SK-N-SH (cell line): ENCODE data around the gene COL4A2. TPM values are rescaled to one million over a fixed set of nuclear protein-coding genes. Genes with fewer than 3 reads are reported as not detected.

Experiments used
- CTCF ChIA-PET: fragments of 300-600, 350-600 bp; formaldehyde crosslinking; extraction: SDS; loops from one replicate; lab custom pipeline; 2021; lab: Yijun Ruan, JAX
- POLR2A ChIA-PET: fragments of 350-600 bp; sonication (Branson Sonifier 250); formaldehyde crosslinking; extraction: SDS; loops from one replicate; lab custom pipeline; 2020; ENCODE audit warnings: antibody characterized with exemption, inconsistent platforms; lab: Yijun Ruan, JAX
- DNase-seq: peaks from one replicate; pipeline ENCODE4 v3.0.0; 2012
- H2AFZ ChIP-seq: fragments of 200-600 bp; sonication (generic); 2 replicates; pipeline ENCODE4 v1.8.1; 2016; ENCODE audit warnings: antibody characterized with exemption, mild to moderate bottlenecking, low read depth
- H3F3A ChIP-seq: fragments of 200-600 bp; sonication (generic); replicated peaks from 2 replicates; pipeline ENCODE3; 2016; ENCODE audit warnings: antibody characterized with exemption, mild to moderate bottlenecking; ENCODE audit not compliant: insufficient read depth
- H3K27ac ChIP-seq, 2 experiments: fragments of 200-500 bp in 1 of 2; fragments of 200-600 bp in 1 of 2; sonication (Bioruptor generic) in 1 of 2; sonication (generic), shearing (Covaris generic) in 1 of 2; 2 replicates each; pipeline versions ENCODE4 v1.5.1 to v1.6.1; 2014 to 2016; ENCODE audit warnings: low read depth in 2 of 2, inconsistent platforms in 1 of 2, low read length in 1 of 2, mild to moderate bottlenecking in 1 of 2, mixed read lengths in 1 of 2
- H3K27me3 ChIP-seq: fragments of 200-600 bp; sonication (generic), shearing (Covaris generic); 2 replicates; pipeline ENCODE4 v1.6.1; 2016; ENCODE audit warnings: mixed run types; ENCODE audit not compliant: insufficient read depth
- H3K36me3 ChIP-seq, 2 experiments: fragments of 200-500 bp in 1 of 2; fragments of 200-600 bp in 1 of 2; sonication (Bioruptor generic) in 1 of 2; sonication (generic) in 1 of 2; replicated peaks in 1 of 2; 2 replicates each; pipeline versions ENCODE3 to v1.5.1; 2014 to 2016; ENCODE audit warnings: low read length in 1 of 2, mild to moderate bottlenecking in 1 of 2; ENCODE audit not compliant: insufficient read depth in 2 of 2, control insufficient read depth in 1 of 2
- H3K4me1 ChIP-seq, 2 experiments: fragments of 200-500 bp in 1 of 2; fragments of 200-600 bp in 1 of 2; sonication (Bioruptor generic) in 1 of 2; sonication (generic), shearing (Covaris generic) in 1 of 2; 2 replicates each; pipeline versions ENCODE4 v1.5.1 to v1.6.1; 2014 to 2016; ENCODE audit warnings: low read depth in 1 of 2, low read length in 1 of 2, mixed run types in 1 of 2; ENCODE audit not compliant: insufficient read depth in 2 of 2, control insufficient read depth in 1 of 2
- H3K4me2 ChIP-seq: fragments of 200-600 bp; sonication (generic), shearing (Covaris generic); 2 replicates; pipeline ENCODE4 v1.6.1; 2017; ENCODE audit warnings: mixed run types
- H3K4me3 ChIP-seq, 2 experiments: fragments of 200-500 bp in 1 of 2; fragments of 200-600 bp in 1 of 2; sonication (Bioruptor generic) in 1 of 2; sonication (generic), shearing (Covaris generic) in 1 of 2; 2 replicates each; pipeline versions ENCODE4 v1.5.1 to v1.8.1; 2014 to 2016; ENCODE audit warnings: low read depth in 2 of 2, inconsistent platforms in 1 of 2, low read length in 1 of 2, mild to moderate bottlenecking in 1 of 2, mixed read lengths in 1 of 2, moderate library complexity in 1 of 2
- H3K79me2 ChIP-seq: fragments of 200-600 bp; sonication (generic); 2 replicates; pipeline ENCODE4 v1.8.1; 2017; ENCODE audit warnings: mild to moderate bottlenecking; ENCODE audit not compliant: insufficient read depth
- H3K9ac ChIP-seq: fragments of 200-600 bp; sonication (generic); 2 replicates; pipeline ENCODE4 v1.6.1; 2017; ENCODE audit warnings: mixed run types
- H3K9me2 ChIP-seq: fragments of 200-600 bp; sonication (generic); 2 replicates; pipeline ENCODE4 v1.6.1; 2017; ENCODE audit warnings: mixed run types
- H3K9me3 ChIP-seq: fragments of 200-600 bp; sonication (generic); 2 replicates; pipeline ENCODE4 v1.6.1; 2017; ENCODE audit warnings: mixed run types, mild to moderate bottlenecking, moderate library complexity
- H4K20me1 ChIP-seq: fragments of 200-600 bp; sonication (generic); 2 replicates; pipeline ENCODE4 v1.6.1; 2017; ENCODE audit warnings: mild to moderate bottlenecking, mixed run types; ENCODE audit not compliant: insufficient read depth
- CHD2 ChIP-seq: fragments of 150-350 bp; IDR thresholded peaks from 2 replicates; pipeline ENCODE4 v1.6.1; 2018; ENCODE audit warnings: low read length; ENCODE audit not compliant: partially characterized antibody
- CTCF ChIP-seq: fragments of 200-600 bp; sonication (generic); IDR thresholded peaks from 2 replicates; pipeline ENCODE4 v1.6.1; 2017; ENCODE audit warnings: antibody characterized with exemption, mild to moderate bottlenecking, moderate library complexity
- FOSL2 ChIP-seq: IDR thresholded peaks from 2 replicates; pipeline ENCODE4 v1.4.0; 2012; ENCODE audit warnings: low read depth, mild to moderate bottlenecking, moderate library complexity, borderline replicate concordance
- MXI1 ChIP-seq: IDR thresholded peaks from 2 replicates; pipeline ENCODE4 v1.6.1; 2012; ENCODE audit warnings: mild to moderate bottlenecking, low read depth, low read length, improper control_type of control experiment
- PBX3 ChIP-seq: IDR thresholded peaks from 2 replicates; pipeline ENCODE4; 2012
- POLR2AphosphoS5 ChIP-seq: IDR thresholded peaks from 2 replicates; pipeline ENCODE4 v1.6.1; 2012; ENCODE audit warnings: low read depth, low read length
- RAD21 ChIP-seq: IDR thresholded peaks from 2 replicates; pipeline ENCODE4 v1.6.1; 2012; ENCODE audit warnings: mild to moderate bottlenecking, low read length
- RCOR1 ChIP-seq: fragments of 150-350 bp; IDR thresholded peaks from 2 replicates; pipeline ENCODE4 v1.6.1; 2017; ENCODE audit warnings: antibody characterized with exemption, low read length
- RXRA ChIP-seq: IDR thresholded peaks from 2 replicates; pipeline ENCODE4 v1.4.0; 2012; ENCODE audit warnings: low read depth, mild to moderate bottlenecking, borderline replicate concordance
- TAF1 ChIP-seq: IDR thresholded peaks from 2 replicates; pipeline ENCODE4 v1.6.1; 2012; ENCODE audit warnings: low read depth, mild to moderate bottlenecking, low read length, moderate library complexity, borderline replicate concordance
- USF1 ChIP-seq: IDR thresholded peaks from 2 replicates; pipeline ENCODE4 v1.4.0; 2012; ENCODE audit warnings: low read depth, borderline replicate concordance
- YY1 ChIP-seq: IDR thresholded peaks from 2 replicates; pipeline ENCODE4 v1.4.0; 2012; ENCODE audit warnings: low read depth, mild to moderate bottlenecking
- ZBTB33 ChIP-seq: IDR thresholded peaks from 2 replicates; pipeline ENCODE4 v1.4.0; 2012; ENCODE audit warnings: low read depth, borderline replicate concordance
- WGBS: methylation state at CpG from one replicate; pipeline ENCODE4 v1.1.6; 2017; ENCODE audit warnings: low lambda C conversion rate; 5-methylcytosine and 5-hydroxymethylcytosine counted together
- polyA plus RNA-seq, 3 experiments: library from polyadenylated mRNA; depleted of rRNA; stranded (reverse); fragments of >200 nt; gene quantifications; 2 replicates each; pipeline ENCODE4 v1.2.3, GENCODE V29; 2012
- TF ChIP-seq, protein P1 (sequence below): IDR thresholded peaks from 2 replicates; pipeline ENCODE4 v1.4.0; 2012; ENCODE audit warnings: low read depth
- TF ChIP-seq, protein P2 (sequence below): fragments of 150-350 bp; IDR thresholded peaks from 2 replicates; pipeline ENCODE4 v1.6.1; 2016; ENCODE audit warnings: mild to moderate bottlenecking, low read depth, low read length
- TF ChIP-seq, protein P3 (sequence below): IDR thresholded peaks from 2 replicates; pipeline ENCODE4 v1.6.1; 2012; ENCODE audit warnings: mild to moderate bottlenecking, low read depth, low read length, moderate library complexity

COL4A2 gene
- polyA plus RNA-seq, 1 of the 3 experiments (the other 2 are of a cell fraction) = 137 TPM

DNA sequence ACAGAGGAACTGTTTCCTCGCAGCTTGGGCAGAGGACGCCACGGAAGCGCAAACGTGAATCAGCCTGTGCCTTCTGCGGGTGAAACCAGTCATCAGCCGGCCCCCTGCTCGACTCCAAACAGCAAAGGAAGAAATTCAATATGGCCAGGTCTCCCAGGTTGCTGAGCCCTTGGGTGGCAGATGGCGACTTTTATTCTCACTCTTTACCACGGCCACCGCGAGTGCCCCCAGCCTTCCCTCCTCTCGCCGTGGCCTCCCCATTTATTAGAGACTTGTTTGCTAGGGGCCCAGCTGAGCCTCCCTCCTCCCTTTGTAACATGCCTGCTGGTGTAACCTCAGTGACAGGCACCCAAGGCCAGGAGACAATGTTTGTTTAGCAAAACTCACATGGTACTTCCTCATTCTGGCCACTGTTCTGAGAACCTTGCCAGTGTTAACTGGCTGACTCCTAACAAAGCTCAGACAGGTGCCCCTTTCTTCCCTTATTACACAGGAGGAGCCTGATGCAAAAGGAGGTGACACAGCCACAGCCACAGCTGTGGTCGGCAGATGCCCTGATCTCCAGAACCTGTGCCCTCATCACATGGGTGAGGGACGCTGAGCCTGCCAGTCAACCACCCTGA, 248.6 kb downstream of the COL4A2 start (continued):
- no peak for TF ChIP-seq CTCF
- TF ChIP-seq RCOR1 = no peak
- TF ChIP-seq POLR2AphosphoS5 = no peak
- no peak for TF ChIP-seq FOSL2
- no peak for TF ChIP-seq RAD21
- no peak for TF ChIP-seq TAF1
- no peak for TF ChIP-seq USF1

- POLR2A ChIA-PET = no interaction called here
- no peaks in the 10 kb centered on the region for H3K27me3 ChIP-seq
- WGBS = 100% methylated on average over 1 of the region's 1 CpG
- H3K9me2 ChIP-seq = no peaks in the 10 kb centered on the region
- CTCF ChIA-PET = interaction anchor here (1.0 kb wide), 1 partner anchor 37 kb away, joined by 3 read pairs; no protein-coding TSS in a partner anchor
- no peak for DNase-seq
- H3K36me3 ChIP-seq = no peaks in the 10 kb centered on the region
- H3K27ac ChIP-seq = no peak overlapping the region
- H2AFZ ChIP-seq = no peak overlapping the region
- H3K4me2 ChIP-seq = no peak overlapping the region
- H3K4me1 ChIP-seq = peaks cover 0 to 8% of the 10 kb centered on the region in 2 experiments; a peak in 1 of 4 replicates
- H3K4me3 ChIP-seq = no peak overlapping the region
- no peak overlapping the region for H3K9ac ChIP-seq
- H4K20me1 ChIP-seq = no peaks in the 10 kb centered on the region
- H3K79me2 ChIP-seq = no peaks in the 10 kb centered on the region
- no peaks in the 10 kb centered on the region for H3K9me3 ChIP-seq
- H3F3A ChIP-seq = peaks cover 9% of the 10 kb centered on the region
- no peak for TF ChIP-seq RXRA
- no peak for TF ChIP-seq MXI1
- TF ChIP-seq, protein P1, sequence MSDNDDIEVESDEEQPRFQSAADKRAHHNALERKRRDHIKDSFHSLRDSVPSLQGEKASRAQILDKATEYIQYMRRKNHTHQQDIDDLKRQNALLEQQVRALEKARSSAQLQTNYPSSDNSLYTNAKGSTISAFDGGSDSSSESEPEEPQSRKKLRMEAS = no peak
- TF ChIP-seq, protein P2, sequence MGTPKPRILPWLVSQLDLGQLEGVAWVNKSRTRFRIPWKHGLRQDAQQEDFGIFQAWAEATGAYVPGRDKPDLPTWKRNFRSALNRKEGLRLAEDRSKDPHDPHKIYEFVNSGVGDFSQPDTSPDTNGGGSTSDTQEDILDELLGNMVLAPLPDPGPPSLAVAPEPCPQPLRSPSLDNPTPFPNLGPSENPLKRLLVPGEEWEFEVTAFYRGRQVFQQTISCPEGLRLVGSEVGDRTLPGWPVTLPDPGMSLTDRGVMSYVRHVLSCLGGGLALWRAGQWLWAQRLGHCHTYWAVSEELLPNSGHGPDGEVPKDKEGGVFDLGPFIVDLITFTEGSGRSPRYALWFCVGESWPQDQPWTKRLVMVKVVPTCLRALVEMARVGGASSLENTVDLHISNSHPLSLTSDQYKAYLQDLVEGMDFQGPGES = no peak
- TF ChIP-seq, protein P3, sequence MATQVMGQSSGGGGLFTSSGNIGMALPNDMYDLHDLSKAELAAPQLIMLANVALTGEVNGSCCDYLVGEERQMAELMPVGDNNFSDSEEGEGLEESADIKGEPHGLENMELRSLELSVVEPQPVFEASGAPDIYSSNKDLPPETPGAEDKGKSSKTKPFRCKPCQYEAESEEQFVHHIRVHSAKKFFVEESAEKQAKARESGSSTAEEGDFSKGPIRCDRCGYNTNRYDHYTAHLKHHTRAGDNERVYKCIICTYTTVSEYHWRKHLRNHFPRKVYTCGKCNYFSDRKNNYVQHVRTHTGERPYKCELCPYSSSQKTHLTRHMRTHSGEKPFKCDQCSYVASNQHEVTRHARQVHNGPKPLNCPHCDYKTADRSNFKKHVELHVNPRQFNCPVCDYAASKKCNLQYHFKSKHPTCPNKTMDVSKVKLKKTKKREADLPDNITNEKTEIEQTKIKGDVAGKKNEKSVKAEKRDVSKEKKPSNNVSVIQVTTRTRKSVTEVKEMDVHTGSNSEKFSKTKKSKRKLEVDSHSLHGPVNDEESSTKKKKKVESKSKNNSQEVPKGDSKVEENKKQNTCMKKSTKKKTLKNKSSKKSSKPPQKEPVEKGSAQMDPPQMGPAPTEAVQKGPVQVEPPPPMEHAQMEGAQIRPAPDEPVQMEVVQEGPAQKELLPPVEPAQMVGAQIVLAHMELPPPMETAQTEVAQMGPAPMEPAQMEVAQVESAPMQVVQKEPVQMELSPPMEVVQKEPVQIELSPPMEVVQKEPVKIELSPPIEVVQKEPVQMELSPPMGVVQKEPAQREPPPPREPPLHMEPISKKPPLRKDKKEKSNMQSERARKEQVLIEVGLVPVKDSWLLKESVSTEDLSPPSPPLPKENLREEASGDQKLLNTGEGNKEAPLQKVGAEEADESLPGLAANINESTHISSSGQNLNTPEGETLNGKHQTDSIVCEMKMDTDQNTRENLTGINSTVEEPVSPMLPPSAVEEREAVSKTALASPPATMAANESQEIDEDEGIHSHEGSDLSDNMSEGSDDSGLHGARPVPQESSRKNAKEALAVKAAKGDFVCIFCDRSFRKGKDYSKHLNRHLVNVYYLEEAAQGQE = no peak
- TF ChIP-seq ZBTB33 = no peak
- no peak for TF ChIP-seq PBX3
- no peak for TF ChIP-seq TAF1
- no peak for TF ChIP-seq YY1
- TF ChIP-seq CHD2 = no peak
- TF ChIP-seq CTCF = no peak
Observed at GRCh38 chr13:110556224-110556606, 249.1 kb downstream of the COL4A2 start.
